Brain microvascular endothelial cell (primary cell): ENCODE results near the gene REV1.

Experiments
- DNase-seq: peaks from one replicate; pipeline ENCODE4 v3.0.0-alpha.2; 2020
- H3K27ac ChIP-seq: fragments of 250-450 bp; sonication (Bioruptor Pico); 2 replicates; pipeline ENCODE4 v1.5.1; 2020; ENCODE audit warnings: mild to moderate bottlenecking, moderate library complexity
- H3K27me3 ChIP-seq: fragments of 250-450 bp; sonication (Bioruptor Pico); replicated peaks from 2 replicates; pipeline ENCODE4 v1.5.1; 2020; ENCODE audit warnings: mild to moderate bottlenecking
- H3K36me3 ChIP-seq: fragments of 250-450 bp; sonication (Bioruptor Pico); replicated peaks from 2 replicates; pipeline ENCODE4 v1.5.1; 2020; ENCODE audit warnings: mild to moderate bottlenecking
- H3K4me3 ChIP-seq: 2 replicates; pipeline ENCODE4 v1.5.1; 2011; ENCODE audit warnings: low read depth, mild to moderate bottlenecking, control low read depth, low read length, moderate library complexity
- in situ Hi-C: cut with HindIII; loops from 2 replicates; pipeline ENCODE4 v1.10.0; 2017; ENCODE audit warnings: low sequenced_read_pairs, low pct_ligation_motif_present
- TF ChIP-seq, protein P1 (sequence below): IDR thresholded peaks from 2 replicates; pipeline ENCODE4 v1.5.1; 2011; ENCODE audit warnings: low read depth, mild to moderate bottlenecking, moderate library complexity, low read length, control low read depth, inconsistent platforms; ENCODE audit errors: missing control alignments

Gene REV1

DNA sequence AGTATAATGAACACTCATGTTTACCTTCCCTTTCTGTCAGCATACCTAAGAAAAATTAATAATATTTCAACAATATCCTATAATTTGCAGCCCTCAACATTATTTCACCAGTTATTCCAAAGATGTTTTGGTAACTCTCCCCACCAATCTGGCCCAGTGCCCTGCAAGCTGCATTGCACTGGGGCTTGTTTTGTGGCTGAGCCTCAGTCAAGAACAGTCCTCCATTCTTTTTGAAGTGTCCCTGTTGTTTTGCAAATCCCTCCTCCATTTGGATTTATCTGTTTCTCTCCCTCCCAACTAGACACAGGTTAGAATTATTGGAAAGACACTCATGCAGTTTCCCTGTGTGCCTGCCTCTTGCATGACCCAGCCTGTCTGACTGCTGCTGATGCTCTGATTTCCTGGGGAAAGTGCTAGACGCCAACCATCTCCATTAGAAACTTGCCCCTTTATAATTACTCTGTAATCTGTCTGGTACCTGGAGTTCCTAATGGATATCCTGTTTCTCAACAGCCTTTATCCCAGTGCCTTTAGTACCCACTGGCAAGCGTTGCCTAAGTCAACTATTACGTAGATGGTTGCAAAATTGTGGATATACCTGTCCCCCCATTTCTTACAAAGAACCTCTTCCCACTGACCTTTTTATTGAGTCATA lies 92.4 kb downstream of the REV1 start:
- Histone ChIP-seq H3K4me3 (no peak overlapping the region), H3K27ac (no peak overlapping the region), H3K36me3 (peaks cover 72% of the 10 kb centered on the region), H3K27me3 (no peaks in the 10 kb centered on the region)
- no peak for DNase-seq
- TF ChIP-seq, protein P1, sequence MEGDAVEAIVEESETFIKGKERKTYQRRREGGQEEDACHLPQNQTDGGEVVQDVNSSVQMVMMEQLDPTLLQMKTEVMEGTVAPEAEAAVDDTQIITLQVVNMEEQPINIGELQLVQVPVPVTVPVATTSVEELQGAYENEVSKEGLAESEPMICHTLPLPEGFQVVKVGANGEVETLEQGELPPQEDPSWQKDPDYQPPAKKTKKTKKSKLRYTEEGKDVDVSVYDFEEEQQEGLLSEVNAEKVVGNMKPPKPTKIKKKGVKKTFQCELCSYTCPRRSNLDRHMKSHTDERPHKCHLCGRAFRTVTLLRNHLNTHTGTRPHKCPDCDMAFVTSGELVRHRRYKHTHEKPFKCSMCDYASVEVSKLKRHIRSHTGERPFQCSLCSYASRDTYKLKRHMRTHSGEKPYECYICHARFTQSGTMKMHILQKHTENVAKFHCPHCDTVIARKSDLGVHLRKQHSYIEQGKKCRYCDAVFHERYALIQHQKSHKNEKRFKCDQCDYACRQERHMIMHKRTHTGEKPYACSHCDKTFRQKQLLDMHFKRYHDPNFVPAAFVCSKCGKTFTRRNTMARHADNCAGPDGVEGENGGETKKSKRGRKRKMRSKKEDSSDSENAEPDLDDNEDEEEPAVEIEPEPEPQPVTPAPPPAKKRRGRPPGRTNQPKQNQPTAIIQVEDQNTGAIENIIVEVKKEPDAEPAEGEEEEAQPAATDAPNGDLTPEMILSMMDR: no peak
- in situ Hi-C loops: no loop called here

DNA sequence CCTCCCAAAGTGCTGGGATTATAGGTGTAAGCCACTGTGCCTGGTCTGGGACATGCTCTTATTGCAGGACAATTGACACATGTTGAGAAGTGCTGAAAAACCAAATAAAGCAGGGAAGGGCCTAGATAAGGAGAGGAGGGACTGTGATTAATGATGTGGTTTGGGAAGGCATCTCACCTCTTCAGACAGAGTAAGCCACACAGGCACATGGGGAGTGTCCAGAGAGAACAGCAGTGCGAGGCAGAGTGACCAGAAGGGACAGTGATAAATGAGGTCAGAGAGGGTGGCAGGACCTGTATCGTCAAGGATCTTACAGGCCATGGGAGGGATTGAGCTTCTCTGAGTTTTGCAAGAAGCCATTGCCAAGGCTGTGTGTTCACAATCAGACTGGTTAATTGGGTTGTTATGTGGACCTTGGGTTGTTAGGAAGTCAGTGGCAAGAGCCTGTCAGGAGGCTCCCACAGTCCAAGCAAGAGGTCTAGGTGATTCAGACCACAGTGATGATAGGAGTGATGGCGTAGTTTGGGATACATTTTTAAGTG lies 94.2 kb downstream of the REV1 start:
- in situ Hi-C loops: no loop called here
- Histone ChIP-seq H3K36me3 (peaks cover 67% of the 10 kb centered on the region), H3K27me3 (no peaks in the 10 kb centered on the region), H3K4me3 (no peak overlapping the region), H3K27ac (no peak overlapping the region)
- TF ChIP-seq, protein P1: no peak
- DNase-seq: no peak

DNA sequence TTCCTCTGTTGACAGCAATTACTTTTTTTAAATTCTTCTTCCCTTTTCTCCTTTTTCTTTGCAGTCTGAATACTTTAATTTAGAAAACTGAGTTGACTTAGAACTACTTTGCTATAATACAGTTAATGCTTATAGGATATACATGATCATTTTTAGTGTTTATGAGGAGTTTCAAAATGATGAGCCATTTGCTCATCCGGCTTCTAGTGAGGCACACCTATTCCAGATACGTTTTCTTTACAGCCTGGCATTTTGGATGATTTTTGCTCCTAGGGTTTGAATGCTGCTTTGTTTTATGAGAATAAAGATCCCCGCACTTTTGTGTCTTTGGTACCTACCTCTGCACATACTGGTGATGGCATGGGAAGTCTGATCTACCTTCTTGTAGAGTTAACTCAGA lies 99.9 kb downstream of the REV1 start:
- DNase-seq: no peak
- TF ChIP-seq, protein P1: no peak
- Histone ChIP-seq H3K27me3 (no peaks in the 10 kb centered on the region), H3K36me3 (peaks cover 34% of the 10 kb centered on the region), H3K4me3 (no peak overlapping the region), H3K27ac (peak overlapping the region; percentile 22)
- in situ Hi-C loops: no loop called here

DNA sequence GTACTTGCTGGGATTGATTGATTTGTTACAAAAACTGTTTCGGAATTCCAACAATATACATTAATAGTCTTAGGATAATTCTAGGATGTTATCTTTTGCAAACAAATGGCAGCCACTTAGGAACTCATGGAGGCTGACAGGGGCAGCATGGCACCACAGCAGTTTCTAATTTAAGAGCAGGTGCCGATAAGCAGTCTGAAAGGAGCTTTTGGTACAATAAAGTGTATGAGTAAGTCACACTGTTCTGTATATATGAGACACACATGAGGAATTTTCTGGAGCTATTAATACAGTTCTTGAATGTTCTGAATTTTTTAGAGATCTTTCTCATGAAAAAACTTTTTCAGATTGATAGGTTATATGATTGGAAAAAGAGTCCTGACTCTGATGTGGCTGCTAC lies 100.4 kb downstream of the REV1 start:
- H3K36me3 ChIP-seq: peaks cover 36% of the 10 kb centered on the region
- in situ Hi-C loops: no loop called here
- TF ChIP-seq, protein P1: no peak

DNA sequence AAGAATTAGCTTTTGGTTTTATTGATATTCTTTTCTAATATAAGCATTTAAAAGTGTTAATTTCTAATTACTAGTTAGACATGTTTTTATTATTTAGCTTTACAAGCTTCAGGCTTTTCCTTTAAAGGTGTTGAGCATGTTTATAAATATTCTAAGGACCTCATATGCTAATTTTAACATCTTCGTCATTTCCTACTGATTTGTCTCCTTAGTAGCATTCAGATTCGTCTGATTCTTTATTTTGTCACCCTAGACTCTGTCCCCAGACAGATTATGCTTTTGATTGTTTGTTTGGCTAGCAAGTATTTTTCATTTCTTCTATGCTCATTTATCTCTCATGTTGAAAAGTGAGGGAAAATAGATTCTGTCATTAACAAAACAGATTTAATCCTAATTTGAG lies 100.9 kb downstream of the REV1 start:
- Histone ChIP-seq H3K27me3 (no peaks in the 10 kb centered on the region), H3K36me3 (peaks cover 34% of the 10 kb centered on the region), H3K27ac (no peak overlapping the region), H3K4me3 (no peak overlapping the region)
- DNase-seq: no peak
- TF ChIP-seq, protein P1: no peak
- in situ Hi-C loops: no loop called here

More for the DNA sequence above, 100.4 kb downstream of the REV1 start:
- peak overlapping the region; percentile 22 for H3K27ac ChIP-seq
- no peak for DNase-seq
- no peaks in the 10 kb centered on the region for H3K27me3 ChIP-seq
- no peak overlapping the region for H3K4me3 ChIP-seq

DNA sequence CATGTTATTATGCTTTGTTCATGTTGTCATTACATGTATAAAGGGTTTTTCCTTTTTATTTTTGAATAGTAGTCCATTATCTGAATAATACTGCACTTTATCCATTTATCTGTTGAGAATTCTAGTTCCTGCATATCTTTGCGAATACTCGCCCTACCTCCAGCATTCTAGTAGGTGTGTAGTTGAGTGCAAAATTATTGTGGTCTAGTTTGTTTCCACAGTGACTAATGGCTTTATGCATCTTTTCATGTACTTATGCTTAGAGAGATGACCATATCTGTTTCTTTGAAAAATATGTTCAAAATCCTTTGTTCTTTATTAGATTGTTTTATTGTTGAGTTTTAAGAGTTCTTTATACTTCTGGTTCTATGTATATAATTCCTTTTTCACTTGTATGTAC lies 103.8 kb downstream of the REV1 start:
- Histone ChIP-seq H3K4me3 (no peak overlapping the region), H3K27ac (no peak overlapping the region), H3K36me3 (peaks cover 35% of the 10 kb centered on the region), H3K27me3 (no peaks in the 10 kb centered on the region)
- DNase-seq: peak; percentile 40
- TF ChIP-seq, protein P1: no peak
- in situ Hi-C loops: no loop called here
